Hepatocyte (in vitro differentiated cells): ENCODE results near the gene COG1. TPM values are rescaled to one million over a fixed set of nuclear protein-coding genes. Genes with fewer than 3 reads are reported as not detected.
A peak's percentile ranks its signal among the peaks of the same experiment; 100 is the strongest.

Experiments used
- DNase-seq: peaks from one replicate; pipeline ENCODE4 v3.0.0-alpha.2; 2016; ENCODE audit warnings: low spot score
- H2AFZ ChIP-seq: fragments of 200-600 bp; sonication (generic); 2 replicates; pipeline ENCODE4 v1.6.0; 2016; ENCODE audit warnings: antibody characterized with exemption, mild to moderate bottlenecking
- H3K27ac ChIP-seq: fragments of 200-600 bp; sonication (generic); 2 replicates; pipeline ENCODE4 v1.5.1; 2016; ENCODE audit warnings: mild to moderate bottlenecking
- H3K27me3 ChIP-seq: fragments of 200-600 bp; sonication (generic); 2 replicates; pipeline ENCODE4 v1.6.1; 2016
- H3K36me3 ChIP-seq: fragments of 200-600 bp; sonication (generic); replicated peaks from 2 replicates; pipeline ENCODE4 v1.5.1; 2016; ENCODE audit warnings: low read depth; ENCODE audit not compliant: insufficient read depth
- H3K4me1 ChIP-seq: fragments of 200-600 bp; sonication (generic); 2 replicates; pipeline ENCODE4 v1.5.1; 2016; ENCODE audit warnings: mild to moderate bottlenecking, moderate library complexity; ENCODE audit not compliant: insufficient read depth
- H3K4me2 ChIP-seq: fragments of 200-600 bp; sonication (generic); 2 replicates; pipeline ENCODE4 v1.6.0; 2016
- H3K4me3 ChIP-seq: fragments of 200-600 bp; sonication (generic); 2 replicates; pipeline ENCODE4 v1.5.1; 2016; ENCODE audit warnings: mild to moderate bottlenecking
- H3K79me2 ChIP-seq: fragments of 200-600 bp; sonication (generic); 2 replicates; pipeline ENCODE4 v1.6.0; 2017; ENCODE audit warnings: mild to moderate bottlenecking
- H3K9me2 ChIP-seq: fragments of 200-600 bp; sonication (generic); replicated peaks from 2 replicates; pipeline ENCODE4 v1.6.0; 2017; ENCODE audit warnings: mild to moderate bottlenecking; ENCODE audit not compliant: insufficient read depth
- H3K9me3 ChIP-seq: fragments of 200-600 bp; sonication (generic); 2 replicates; pipeline ENCODE4 v1.5.1; 2016; ENCODE audit warnings: low read depth, mild to moderate bottlenecking
- H4K20me1 ChIP-seq: fragments of 200-600 bp; sonication (generic); 2 replicates; pipeline ENCODE4 v1.6.0; 2016; ENCODE audit warnings: mild to moderate bottlenecking; ENCODE audit not compliant: insufficient read depth, poor library complexity, severe bottlenecking
- CTCF ChIP-seq: fragments of 200-600 bp; sonication (generic); IDR thresholded peaks from 2 replicates; pipeline ENCODE4 v1.5.1; 2016; ENCODE audit warnings: antibody characterized with exemption, mild to moderate bottlenecking; ENCODE audit not compliant: poor library complexity
- EZH2 ChIP-seq: fragments of 200-600 bp; sonication (generic); IDR thresholded peaks from 2 replicates; pipeline ENCODE4 v1.6.1; 2016; ENCODE audit warnings: antibody characterized with exemption, mild to moderate bottlenecking, borderline replicate concordance
- EZH2phosphoT487 ChIP-seq: fragments of 200-600 bp; sonication (generic); IDR thresholded peaks from one replicate; pipeline ENCODE4 v1.6.1; 2018; ENCODE audit warnings: antibody characterized with exemption, mild to moderate bottlenecking, low read depth, moderate library complexity; ENCODE audit not compliant: unreplicated experiment, severe bottlenecking
- WGBS: methylation state at CpG from one replicate; pipeline ENCODE4 v1.1.6; 2016; ENCODE audit warnings: low lambda C conversion rate; ENCODE audit errors: missing lambda C conversion rate; 5-methylcytosine and 5-hydroxymethylcytosine counted together
- polyA plus RNA-seq: library from polyadenylated mRNA; unstranded; fragments of >200 nt; fragmentation: Nextera tagmentation; extraction: Ambion mirVana; gene quantifications from 2 replicates; pipeline ENCODE4 v1.2.1, GENCODE V29; 2016
- total RNA-seq: library from RNA; depleted of rRNA; stranded (reverse); fragments of >200 nt; gene quantifications from 2 replicates; pipeline ENCODE4 v1.2.3, GENCODE V29; 2014

Gene COG1
- total and polyA plus RNA-seq, 2 experiments from 2014 or later: 19.6 to 26.8 TPM

GRCh38 chr17:73192206-73192893 lies 505 bp upstream of the COG1 start:
- H3K27ac ChIP-seq: peak overlapping the region; percentile 93
- TF ChIP-seq EZH2 (no peak), CTCF (no peak), EZH2phosphoT487 (no peak)
- no peaks in the 10 kb centered on the region for H3K9me3 ChIP-seq
- no peaks in the 10 kb centered on the region for H3K27me3 ChIP-seq
- H3K4me2 ChIP-seq: peak overlapping the region; percentile 88
- no peaks in the 10 kb centered on the region for H3K36me3 ChIP-seq
- no peaks in the 10 kb centered on the region for H3K9me2 ChIP-seq
- peaks cover 5% of the 10 kb centered on the region for H3K4me1 ChIP-seq
- H4K20me1 ChIP-seq: no peaks in the 10 kb centered on the region
- peak overlapping the region; percentile 100 for H2AFZ ChIP-seq
- under 1% methylated on average over 48 of the region's 74 CpGs for WGBS
- H3K4me3 ChIP-seq: peak overlapping the region; percentile 98
- peaks cover 25% of the 10 kb centered on the region for H3K79me2 ChIP-seq
- DNase-seq: peak; percentile 86

- Histone ChIP-seq H3K9me2 (no peaks in the 10 kb centered on the region), H3K27ac (no peak overlapping the region), H3K27me3 (no peaks in the 10 kb centered on the region), H3K79me2 (peaks cover 25% of the 10 kb centered on the region), H3K4me1 (peaks cover 5% of the 10 kb centered on the region), H3K4me3 (no peak overlapping the region), H3K4me2 (no peak overlapping the region), H3K9me3 (no peaks in the 10 kb centered on the region), H3K36me3 (no peaks in the 10 kb centered on the region), H4K20me1 (no peaks in the 10 kb centered on the region), H2AFZ (no peak overlapping the region)
- WGBS: 93% methylated on average over 22 of the region's 22 CpGs
- DNase-seq: no peak
- no peak for TF ChIP-seq EZH2
- TF ChIP-seq EZH2phosphoT487: no peak
- no peak for TF ChIP-seq CTCF
Measured at GRCh38 chr17:73194514-73195222, 1.8 kb downstream of the COG1 start.

- peak; percentile 57 for DNase-seq
- H3K27me3 ChIP-seq: no peaks in the 10 kb centered on the region
- H2AFZ ChIP-seq: no peak overlapping the region
- H3K4me3 ChIP-seq: no peak overlapping the region
- no peaks in the 10 kb centered on the region for H4K20me1 ChIP-seq
- no peaks in the 10 kb centered on the region for H3K36me3 ChIP-seq
- no peak overlapping the region for H3K4me2 ChIP-seq
- peak overlapping the region; percentile 18 for H3K27ac ChIP-seq
- H3K9me2 ChIP-seq: no peaks in the 10 kb centered on the region
- H3K4me1 ChIP-seq: peaks cover 5% of the 10 kb centered on the region
- WGBS: 60% methylated on average over 13 of the region's 13 CpGs
- TF ChIP-seq EZH2 (no peak), CTCF (peak; percentile 35), EZH2phosphoT487 (no peak)
- peaks cover 25% of the 10 kb centered on the region for H3K79me2 ChIP-seq
- no peaks in the 10 kb centered on the region for H3K9me3 ChIP-seq
Measured at GRCh38 chr17:73196500-73196899, 3.6 kb downstream of the COG1 start.
